Mesothelial cell of epicardium (in vitro differentiated cells): ENCODE data around the gene ZG16B. TPM values are rescaled to one million over a fixed set of nuclear protein-coding genes. Genes with fewer than 3 reads are reported as not detected.
A peak's percentile ranks its signal among the peaks of the same experiment; 100 is the strongest.

Experiments
- DNase-seq, 2 experiments: peaks; one replicate each; pipeline ENCODE4 v3.0.0; 2021; ENCODE audit warnings: low spot score in 2 of 2; ENCODE audit not compliant: unreplicated experiment in 2 of 2
- H3K27ac Mint-ChIP-seq: 2 replicates; pipeline ENCODE4 v1.8.0; 2021; ENCODE audit warnings: mixed read lengths
- H3K27me3 Mint-ChIP-seq: 2 replicates; pipeline ENCODE4 v1.8.0; 2021; ENCODE audit warnings: low read depth, mixed read lengths
- H3K36me3 Mint-ChIP-seq: 2 replicates; pipeline ENCODE4 v1.8.0; 2021; ENCODE audit warnings: mixed read lengths
- H3K4me1 Mint-ChIP-seq: 2 replicates; pipeline ENCODE4 v1.8.0; 2021; ENCODE audit warnings: mixed read lengths
- H3K4me3 Mint-ChIP-seq: 2 replicates; pipeline ENCODE4 v1.8.0; 2021; ENCODE audit warnings: mild to moderate bottlenecking, moderate library complexity, mixed read lengths
- H3K9me3 Mint-ChIP-seq: 2 replicates; pipeline ENCODE4 v1.8.0; 2021; ENCODE audit warnings: mixed read lengths
- CTCF ChIP-seq: fragments of 200-600 bp; sonication (generic); IDR thresholded peaks from one replicate; pipeline ENCODE4 v1.5.0; 2021; ENCODE audit warnings: antibody characterized with exemption; ENCODE audit not compliant: unreplicated experiment
- total RNA-seq: library from RNA; stranded (reverse); gene quantifications from 3 replicates; pipeline ENCODE4 v1.2.1, GENCODE V29; 2021

ZG16B gene
- total RNA-seq, 1 donor from 2014 or later = 0.51 TPM

DNA sequence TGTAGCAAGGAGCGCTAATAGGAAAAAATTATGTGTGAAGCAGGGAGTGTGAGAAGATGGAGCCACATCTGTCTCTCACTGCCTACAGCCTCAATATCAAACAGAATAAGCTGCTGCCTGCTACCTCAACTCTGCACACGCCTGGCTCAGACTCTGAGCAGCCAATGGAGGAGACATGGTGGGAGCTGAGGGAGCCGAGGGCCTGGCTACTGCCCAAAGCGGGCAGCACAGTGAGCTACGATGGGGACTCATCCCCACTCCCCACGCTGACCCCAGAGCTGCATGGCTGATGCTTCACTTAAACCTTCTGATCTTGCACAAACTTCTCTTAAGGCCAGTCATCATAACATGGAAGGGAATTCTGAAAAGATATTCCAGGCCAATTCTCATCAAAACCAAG is 41.8 kb downstream of the ZG16B start:
- DNase-seq = no peak
- Mint-ChIP-seq H3K36me3 (no peaks in the 10 kb centered on the region), H3K4me1 (peaks cover 6% of the 10 kb centered on the region), H3K9me3 (no peaks in the 10 kb centered on the region), H3K27me3 (peaks cover 40% of the 10 kb centered on the region), H3K27ac (no peak overlapping the region), H3K4me3 (no peak overlapping the region)
- no peak for TF ChIP-seq CTCF

GRCh38 chr16:2874032-2874911 is 44.2 kb downstream of the ZG16B start:
- no peak for DNase-seq
- Mint-ChIP-seq H3K36me3 (no peaks in the 10 kb centered on the region), H3K27me3 (peaks cover 35% of the 10 kb centered on the region), H3K9me3 (no peaks in the 10 kb centered on the region), H3K4me3 (no peak overlapping the region), H3K4me1 (no peaks in the 10 kb centered on the region), H3K27ac (no peak overlapping the region)
- TF ChIP-seq CTCF = no peak

GRCh38 chr16:2874912-2875362 is 44.8 kb downstream of the ZG16B start:
- Mint-ChIP-seq H3K4me1 (no peaks in the 10 kb centered on the region), H3K9me3 (peaks cover 5% of the 10 kb centered on the region), H3K27me3 (peaks cover 31% of the 10 kb centered on the region), H3K36me3 (no peaks in the 10 kb centered on the region), H3K4me3 (no peak overlapping the region), H3K27ac (no peak overlapping the region)
- DNase-seq = peak in 1 of 2 experiments; percentile 64
- peak; percentile 90 for TF ChIP-seq CTCF

GRCh38 chr16:2879854-2880508 is 49.9 kb downstream of the ZG16B start:
- Mint-ChIP-seq H3K27me3 (peaks cover 13% of the 10 kb centered on the region), H3K4me1 (peaks cover 8% of the 10 kb centered on the region), H3K36me3 (no peaks in the 10 kb centered on the region), H3K9me3 (peaks cover 5% of the 10 kb centered on the region), H3K4me3 (no peak overlapping the region), H3K27ac (no peak overlapping the region)
- no peak for TF ChIP-seq CTCF
- no peak for DNase-seq

Other genes starting within 250 kb of the ZG16B start
- 21.0 to 24.1 TPM (median 23.5 TPM) in 3 replicates for gene KCTD5, start 147.8 kb upstream of the ZG16B start, total RNA-seq
- 7.5 to 7.7 TPM (median 7.6 TPM) in 3 replicates for gene PRSS27, start 110.1 kb upstream of the ZG16B start, total RNA-seq
- gene SRRM2, start 77.7 kb upstream of the ZG16B start, total RNA-seq = 832 to 854 TPM (median 837 TPM) in 3 replicates
- 192 to 200 TPM (median 195 TPM) in 3 replicates for gene ELOB, start 53.0 kb upstream of the ZG16B start, total RNA-seq
- not detected in 3 replicates for gene PRSS33, start 42.7 kb upstream of the ZG16B start, total RNA-seq
- not detected in 3 replicates for gene PRSS41, start 31.8 kb upstream of the ZG16B start, total RNA-seq
- not detected in 3 replicates for gene PRSS21, start 13.1 kb upstream of the ZG16B start, total RNA-seq
- gene PRSS22, start 27.9 kb downstream of the ZG16B start, total RNA-seq = 22.8 to 25.1 TPM (median 24.9 TPM) in 3 replicates
- gene FLYWCH2, start 52.9 kb downstream of the ZG16B start, total RNA-seq = 26.3 to 28.6 TPM (median 28.3 TPM) in 3 replicates
- 25.9 to 29.4 TPM (median 29.0 TPM) in 3 replicates for gene FLYWCH1, start 81.6 kb downstream of the ZG16B start, total RNA-seq
- 27.3 to 30.5 TPM (median 29.1 TPM) in 3 replicates for gene KREMEN2, start 134.0 kb downstream of the ZG16B start, total RNA-seq
- 8.1 to 10.1 TPM (median 8.9 TPM) in 3 replicates for gene PAQR4, start 139.0 kb downstream of the ZG16B start, total RNA-seq
- 21.1 to 22.0 TPM (median 21.8 TPM) in 3 replicates for gene PKMYT1, start 150.1 kb downstream of the ZG16B start, total RNA-seq
- 5.4 to 5.7 TPM (median 5.4 TPM) in 3 replicates for gene CLDN9, start 182.6 kb downstream of the ZG16B start, total RNA-seq
- 257 to 267 TPM (median 260 TPM) in 3 replicates for gene CLDN6, start 187.9 kb downstream of the ZG16B start, total RNA-seq
- gene TNFRSF12A, start 190.1 kb downstream of the ZG16B start, total RNA-seq = 44.6 to 45.5 TPM (median 45.1 TPM) in 3 replicates
- gene HCFC1R1, start 193.6 kb downstream of the ZG16B start, total RNA-seq = 64.0 to 68.5 TPM (median 65.7 TPM) in 3 replicates
- gene THOC6, start 193.7 kb downstream of the ZG16B start, total RNA-seq = 59.8 to 62.4 TPM (median 60.2 TPM) in 3 replicates
- gene BICDL2, start 206.6 kb downstream of the ZG16B start, total RNA-seq = 4.5 to 5.8 TPM (median 5.1 TPM) in 3 replicates
- gene MMP25, start 216.3 kb downstream of the ZG16B start, total RNA-seq = 0.09 to 0.16 TPM (median 0.11 TPM) in 3 replicates
- 4.9 to 6.0 TPM (median 5.5 TPM) in 3 replicates for gene IL32, start 235.3 kb downstream of the ZG16B start, total RNA-seq